NCI-H526 treated with DMSO at 0.1 percent for 48 hours (cell line): ENCODE results near the gene SMO.

Source experiments
- DNase-seq: peaks from one replicate; lab custom pipeline; 2025; lab: John Stamatoyannopoulos, UW

Gene SMO

GRCh38 chr7:129188372-129188891, at the start of gene SMO:
TSS of gene SMO (plus strand) at chr7:129188633. CDS start at chr7:129189152, 519 bp downstream.
- peak; percentile 22 for DNase-seq

GRCh38 chr7:129143724-129144094, 44.7 kb upstream of the SMO start:
- DNase-seq, result no peak

GRCh38 chr7:129144095-129144833, 44.2 kb upstream of the SMO start, which contains the start of gene TSPAN33:
TSS of gene TSPAN33 (plus strand) at chr7:129144707. CDS start at chr7:129144981, 274 bp downstream.
- DNase-seq, result peak; percentile 92

GRCh38 chr7:129144834-129145668, 43.4 kb upstream of the SMO start:
- DNase-seq, result no peak

- no peak for DNase-seq
Measured at GRCh38 chr7:129146237-129146979, 42.0 kb upstream of the SMO start.

- no peak for DNase-seq
Measured at GRCh38 chr7:129147731-129148130, 40.7 kb upstream of the SMO start.

GRCh38 chr7:129149511-129149910, 38.9 kb upstream of the SMO start:
- no peak for DNase-seq

GRCh38 chr7:129150199-129150996, 38.0 kb upstream of the SMO start:
- no peak for DNase-seq

GRCh38 chr7:129157651-129158050, 30.8 kb upstream of the SMO start:
- DNase-seq, result no peak

- DNase-seq, result no peak
Measured at GRCh38 chr7:129159539-129159938, 28.9 kb upstream of the SMO start.

- DNase-seq, result no peak
Measured at GRCh38 chr7:129160161-129160905, 28.1 kb upstream of the SMO start.

- peak; percentile 13 for DNase-seq
Measured at GRCh38 chr7:129161524-129162225, 26.8 kb upstream of the SMO start.

GRCh38 chr7:129162732-129163131, 25.7 kb upstream of the SMO start:
- DNase-seq, result no peak

GRCh38 chr7:129163875-129164544, 24.4 kb upstream of the SMO start:
- DNase-seq, result peak; percentile 16

GRCh38 chr7:129166745-129167144, 21.7 kb upstream of the SMO start:
- no peak for DNase-seq

- DNase-seq, result no peak
Measured at GRCh38 chr7:129167817-129168216, 20.6 kb upstream of the SMO start.

- no peak for DNase-seq
Measured at GRCh38 chr7:129168231-129169021, 20.0 kb upstream of the SMO start.

- no peak for DNase-seq
Measured at GRCh38 chr7:129169171-129169671, 19.2 kb upstream of the SMO start.
